ENCODE data around the gene ORC1.

- TF ChIP-seq, protein P1, sequence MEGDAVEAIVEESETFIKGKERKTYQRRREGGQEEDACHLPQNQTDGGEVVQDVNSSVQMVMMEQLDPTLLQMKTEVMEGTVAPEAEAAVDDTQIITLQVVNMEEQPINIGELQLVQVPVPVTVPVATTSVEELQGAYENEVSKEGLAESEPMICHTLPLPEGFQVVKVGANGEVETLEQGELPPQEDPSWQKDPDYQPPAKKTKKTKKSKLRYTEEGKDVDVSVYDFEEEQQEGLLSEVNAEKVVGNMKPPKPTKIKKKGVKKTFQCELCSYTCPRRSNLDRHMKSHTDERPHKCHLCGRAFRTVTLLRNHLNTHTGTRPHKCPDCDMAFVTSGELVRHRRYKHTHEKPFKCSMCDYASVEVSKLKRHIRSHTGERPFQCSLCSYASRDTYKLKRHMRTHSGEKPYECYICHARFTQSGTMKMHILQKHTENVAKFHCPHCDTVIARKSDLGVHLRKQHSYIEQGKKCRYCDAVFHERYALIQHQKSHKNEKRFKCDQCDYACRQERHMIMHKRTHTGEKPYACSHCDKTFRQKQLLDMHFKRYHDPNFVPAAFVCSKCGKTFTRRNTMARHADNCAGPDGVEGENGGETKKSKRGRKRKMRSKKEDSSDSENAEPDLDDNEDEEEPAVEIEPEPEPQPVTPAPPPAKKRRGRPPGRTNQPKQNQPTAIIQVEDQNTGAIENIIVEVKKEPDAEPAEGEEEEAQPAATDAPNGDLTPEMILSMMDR (IDR thresholded peaks at IDR 0.05): no peak
- TF ChIP-seq POLR2A (IDR thresholded peaks at IDR 0.05): no peak
Measured at GRCh38 chr1:52352690-52353089, 51.5 kb downstream of the ORC1 start.

All from thyroid gland (tissue), 4 donors.